ENCODE data around the gene RARA.

Gene RARA

DNA sequence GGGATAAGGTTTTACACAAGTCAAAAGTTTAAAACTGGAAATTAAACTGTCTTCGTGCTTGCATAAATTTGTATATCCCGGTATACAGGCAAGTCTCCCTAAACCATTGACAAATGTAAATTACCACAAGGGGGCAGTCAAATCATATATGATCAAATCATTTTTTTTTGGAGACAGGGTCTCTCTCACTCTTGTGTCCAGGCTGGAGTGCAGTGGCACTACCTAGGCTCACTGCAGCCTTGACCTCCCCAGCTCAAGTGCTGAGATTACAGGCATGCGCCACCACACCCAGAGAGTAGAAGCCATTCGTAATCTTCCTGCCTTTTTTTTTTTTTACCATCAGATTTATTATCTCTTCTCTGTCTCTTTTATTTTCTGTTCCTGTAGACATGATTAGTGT lies 90.2 kb downstream of the RARA start (continued):
- TF ChIP-seq, protein P1, sequence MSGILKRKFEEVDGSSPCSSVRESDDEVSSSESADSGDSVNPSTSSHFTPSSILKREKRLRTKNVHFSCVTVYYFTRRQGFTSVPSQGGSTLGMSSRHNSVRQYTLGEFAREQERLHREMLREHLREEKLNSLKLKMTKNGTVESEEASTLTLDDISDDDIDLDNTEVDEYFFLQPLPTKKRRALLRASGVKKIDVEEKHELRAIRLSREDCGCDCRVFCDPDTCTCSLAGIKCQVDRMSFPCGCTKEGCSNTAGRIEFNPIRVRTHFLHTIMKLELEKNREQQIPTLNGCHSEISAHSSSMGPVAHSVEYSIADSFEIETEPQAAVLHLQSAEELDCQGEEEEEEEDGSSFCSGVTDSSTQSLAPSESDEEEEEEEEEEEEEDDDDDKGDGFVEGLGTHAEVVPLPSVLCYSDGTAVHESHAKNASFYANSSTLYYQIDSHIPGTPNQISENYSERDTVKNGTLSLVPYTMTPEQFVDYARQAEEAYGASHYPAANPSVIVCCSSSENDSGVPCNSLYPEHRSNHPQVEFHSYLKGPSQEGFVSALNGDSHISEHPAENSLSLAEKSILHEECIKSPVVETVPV (CRISPR knock-in tag; IDR thresholded peaks at IDR 0.05) = no peak
- TF ChIP-seq OSR1 (CRISPR knock-in tag; IDR thresholded peaks at IDR 0.05) (no peak), CSDC2 (CRISPR knock-in tag; IDR thresholded peaks at IDR 0.05) (no peak), ZFP30 (CRISPR knock-in tag; IDR thresholded peaks at IDR 0.05) (no peak), ZNF8 (CRISPR knock-in tag; IDR thresholded peaks at IDR 0.05) (no peak), ZNF565 (CRISPR knock-in tag; conservative IDR thresholded peaks at IDR 0.05; ENCODE audit: low read depth) (no peak)

- TF ChIP-seq RARB (CRISPR knock-in tag; IDR thresholded peaks at IDR 0.05) = no peak
- TF ChIP-seq GLIS3 (CRISPR knock-in tag; IDR thresholded peaks at IDR 0.05) = no peak
- TF ChIP-seq OSR1 (CRISPR knock-in tag; IDR thresholded peaks at IDR 0.05) = no peak
- no peak for TF ChIP-seq ZC3H10 (CRISPR knock-in tag; IDR thresholded peaks at IDR 0.05)
- no peak for TF ChIP-seq PATZ1 (CRISPR knock-in tag; IDR thresholded peaks at IDR 0.05; ENCODE audit: borderline replicate concordance)
- TF ChIP-seq, protein P1 (CRISPR knock-in tag; IDR thresholded peaks at IDR 0.05) = no peak
- ATAC-seq = no peak
Measured at GRCh38 chr17:40402668-40403067, 93.7 kb downstream of the RARA start.

GRCh38 chr17:40404003-40404402 lies 95.0 kb downstream of the RARA start:
- TF ChIP-seq ZNF70 (CRISPR knock-in tag; IDR thresholded peaks at IDR 0.05) (0 out of 2 replicates have a peak, but pooled peaks have one; percentile 10), PPARA (CRISPR knock-in tag; IDR thresholded peaks at IDR 0.05; ENCODE audit: borderline replicate concordance) (no peak)
- ATAC-seq = no peak
